ENCODE data around the gene NRXN3. TPM values are rescaled to one million over a fixed set of nuclear protein-coding genes. Genes with fewer than 3 reads are reported as not detected.

Gene NRXN3
- total and polyA plus RNA-seq, 7 donors: 0.06 to 0.74 (median 0.15) TPM

DNA sequence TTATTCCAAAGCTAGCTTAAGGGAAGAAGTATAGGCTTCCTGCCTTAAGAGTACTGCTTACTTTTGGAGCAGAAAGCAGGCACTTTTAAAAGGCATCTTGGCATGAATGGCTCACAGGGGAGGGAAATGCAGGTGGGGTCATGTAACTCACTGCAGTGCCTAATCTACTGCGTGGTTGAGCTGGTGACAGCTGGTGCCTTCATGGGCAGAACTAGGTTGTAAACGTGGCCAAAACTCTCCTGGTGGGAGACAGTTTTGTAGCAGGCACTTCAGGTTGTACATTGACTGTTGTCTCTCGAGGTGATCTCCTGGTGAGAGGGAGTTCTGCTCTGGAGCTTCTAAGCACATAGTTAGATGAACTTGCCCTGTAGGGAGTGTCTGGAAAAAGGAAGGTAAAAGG is 1078.6 kb downstream of the NRXN3 start:
- no peaks in the 10 kb centered on the region for H3K9me3 ChIP-seq
- H3K27ac ChIP-seq: no peak overlapping the region
- no peak for DNase-seq
- no peak overlapping the region for H3K4me3 ChIP-seq
- peaks cover 0 to 6% (median 2%) of the 10 kb centered on the region in 3 donors for H3K27me3 ChIP-seq (ENCODE audit: insufficient read depth in 3 of 3, low read length in 2 of 3)
- intact Hi-C loops (cut with DNase I): no loop called here
- 43 to 52% (median 47%) methylated on average over 3 of the region's 3 CpGs for WGBS, 3 donors
- no peak for ATAC-seq
- TF ChIP-seq, protein P1, sequence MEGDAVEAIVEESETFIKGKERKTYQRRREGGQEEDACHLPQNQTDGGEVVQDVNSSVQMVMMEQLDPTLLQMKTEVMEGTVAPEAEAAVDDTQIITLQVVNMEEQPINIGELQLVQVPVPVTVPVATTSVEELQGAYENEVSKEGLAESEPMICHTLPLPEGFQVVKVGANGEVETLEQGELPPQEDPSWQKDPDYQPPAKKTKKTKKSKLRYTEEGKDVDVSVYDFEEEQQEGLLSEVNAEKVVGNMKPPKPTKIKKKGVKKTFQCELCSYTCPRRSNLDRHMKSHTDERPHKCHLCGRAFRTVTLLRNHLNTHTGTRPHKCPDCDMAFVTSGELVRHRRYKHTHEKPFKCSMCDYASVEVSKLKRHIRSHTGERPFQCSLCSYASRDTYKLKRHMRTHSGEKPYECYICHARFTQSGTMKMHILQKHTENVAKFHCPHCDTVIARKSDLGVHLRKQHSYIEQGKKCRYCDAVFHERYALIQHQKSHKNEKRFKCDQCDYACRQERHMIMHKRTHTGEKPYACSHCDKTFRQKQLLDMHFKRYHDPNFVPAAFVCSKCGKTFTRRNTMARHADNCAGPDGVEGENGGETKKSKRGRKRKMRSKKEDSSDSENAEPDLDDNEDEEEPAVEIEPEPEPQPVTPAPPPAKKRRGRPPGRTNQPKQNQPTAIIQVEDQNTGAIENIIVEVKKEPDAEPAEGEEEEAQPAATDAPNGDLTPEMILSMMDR (IDR thresholded peaks at IDR 0.05): no peak
- H3K36me3 ChIP-seq (ENCODE audit: insufficient read depth in 1 of 2, low read depth in 1 of 2): no peaks in the 10 kb centered on the region
- no peaks in the 10 kb centered on the region for H3K4me1 ChIP-seq

DNA sequence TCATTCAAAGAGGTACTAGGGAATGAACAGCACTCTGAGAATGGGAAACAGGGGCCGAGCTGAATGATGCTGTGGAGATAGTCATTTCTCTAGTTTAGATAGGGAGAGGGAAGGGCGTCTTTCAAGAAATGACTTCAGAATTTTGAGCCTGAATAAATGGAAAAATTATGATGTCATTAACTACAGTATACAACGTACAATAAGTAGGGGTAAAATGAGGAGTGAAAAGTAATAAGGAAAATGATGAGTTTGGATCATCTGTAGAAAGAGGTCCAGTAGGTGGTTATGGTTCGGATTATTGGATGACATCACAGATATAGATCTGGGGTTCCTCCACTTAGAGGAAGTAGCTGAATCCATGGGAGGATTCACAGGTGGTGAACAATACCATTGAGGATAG is 1081.1 kb downstream of the NRXN3 start:
- Histone ChIP-seq H3K36me3 (ENCODE audit: insufficient read depth in 1 of 2, low read depth in 1 of 2) (no peaks in the 10 kb centered on the region), H3K9me3 (no peaks in the 10 kb centered on the region), H3K27ac (no peak overlapping the region), H3K27me3 (ENCODE audit: insufficient read depth in 3 of 3, low read length in 2 of 3) (peaks cover 0 to 6% (median 2%) of the 10 kb centered on the region in 3 donors), H3K4me3 (no peak overlapping the region), H3K4me1 (no peaks in the 10 kb centered on the region)
- 89 to 92% (median 91%) methylated on average over 4 of the region's 4 CpGs for WGBS, 3 donors
- no peak for ATAC-seq
- DNase-seq: no peak
- intact Hi-C loops (cut with DNase I): no loop called here
- TF ChIP-seq, protein P1 (IDR thresholded peaks at IDR 0.05): no peak

GRCh38 chr14:79253576-79253975 is 1083.4 kb downstream of the NRXN3 start:
- Histone ChIP-seq H3K4me3 (no peak overlapping the region), H3K36me3 (ENCODE audit: insufficient read depth in 1 of 2, low read depth in 1 of 2) (no peaks in the 10 kb centered on the region), H3K27me3 (ENCODE audit: insufficient read depth in 3 of 3, low read length in 2 of 3) (peaks cover 0 to 6% (median 0%) of the 10 kb centered on the region in 3 donors), H3K4me1 (no peaks in the 10 kb centered on the region), H3K27ac (no peak overlapping the region), H3K9me3 (no peaks in the 10 kb centered on the region)
- 90 to 95% (median 92%) methylated on average over 3 of the region's 3 CpGs for WGBS, 3 donors
- intact Hi-C loops (cut with DNase I): no loop called here
- ATAC-seq (no peak), DNase-seq (no peak)
- TF ChIP-seq, protein P1 (IDR thresholded peaks at IDR 0.05): no peak

DNA sequence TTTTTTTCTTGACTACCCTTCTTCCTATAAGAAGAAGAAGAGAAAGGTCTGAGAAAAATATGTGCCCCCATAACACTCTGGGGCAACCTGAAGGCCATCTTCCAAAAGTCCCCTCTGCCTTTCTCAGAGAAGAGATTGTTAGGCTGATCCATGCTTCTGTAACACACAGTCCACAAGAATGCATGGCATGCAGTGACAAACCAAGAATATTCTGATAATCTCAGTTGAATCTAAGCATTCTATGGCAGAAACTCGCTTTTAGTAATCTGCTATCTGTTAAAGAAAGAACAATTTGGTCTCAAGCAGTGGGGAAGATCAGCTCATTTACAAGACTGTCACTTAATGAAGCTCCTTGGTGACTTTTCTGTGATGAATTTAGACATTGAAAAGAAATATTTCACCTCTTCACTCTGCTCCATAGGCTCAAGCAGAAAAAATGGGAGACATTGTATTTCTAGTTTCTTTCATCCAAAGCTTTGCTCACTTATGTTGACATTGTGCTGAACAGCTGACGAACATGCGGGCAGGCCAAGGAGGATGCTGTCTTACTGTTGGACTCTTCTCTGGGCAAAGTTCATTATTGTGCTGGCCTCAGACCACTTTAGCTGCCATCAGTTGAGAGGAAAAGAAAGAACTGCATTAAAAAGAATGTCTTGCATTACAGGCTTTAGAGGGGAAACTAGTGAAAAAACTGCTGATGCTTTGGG is 1084.0 kb downstream of the NRXN3 start:
- 49 to 70% (median 55%) methylated on average over 3 of the region's 3 CpGs for WGBS, 3 donors
- no peak overlapping the region for H3K4me3 ChIP-seq

More for the DNA sequence above, 1084.0 kb downstream of the NRXN3 start:
- DNase-seq (no peak), ATAC-seq (no peak)
- Histone ChIP-seq H3K27me3 (ENCODE audit: insufficient read depth in 3 of 3, low read length in 2 of 3) (peaks cover 0 to 4% (median 0%) of the 10 kb centered on the region in 3 donors), H3K36me3 (ENCODE audit: insufficient read depth in 1 of 2, low read depth in 1 of 2) (no peaks in the 10 kb centered on the region), H3K9me3 (no peaks in the 10 kb centered on the region), H3K4me1 (no peaks in the 10 kb centered on the region), H3K27ac (no peak overlapping the region)
- intact Hi-C loops (cut with DNase I): no loop called here
- TF ChIP-seq, protein P1 (IDR thresholded peaks at IDR 0.05): no peak

All from psoas muscle (tissue), 8 donors.